Frontal cortex (tissue), 4 donors: ENCODE results near the gene DYNLL1. TPM values are rescaled to one million over a fixed set of nuclear protein-coding genes. Genes with fewer than 3 reads are reported as not detected.
"Not testable (repeated sequence)": the region's sequence is repeated elsewhere in the genome, so short reads cannot be mapped to it uniquely, and the experiment has no call there.

ENCODE experiments used
- DNase-seq, 2 donors: peaks; one replicate each; pipeline ENCODE4 v3.0.0; 2012; ENCODE audit warnings: low spot score in 2 of 2
- FAIRE-seq: peaks from 2 replicates; lab custom pipeline; 2012; peaks lifted over from hg19 to GRCh38; lab: Jason Lieb, UNC
- total RNA-seq: library from RNA; depleted of rRNA; stranded (reverse); fragments of >200 nt; gene quantifications from one replicate; pipeline ENCODE4 v1.2.3, GENCODE V29; 2014
- donor health status: control.
- donor health status: control.
- donor health status: control.

The DYNLL1 gene
- total RNA-seq, 1 donor from 2014 or later = 279 TPM

DNA sequence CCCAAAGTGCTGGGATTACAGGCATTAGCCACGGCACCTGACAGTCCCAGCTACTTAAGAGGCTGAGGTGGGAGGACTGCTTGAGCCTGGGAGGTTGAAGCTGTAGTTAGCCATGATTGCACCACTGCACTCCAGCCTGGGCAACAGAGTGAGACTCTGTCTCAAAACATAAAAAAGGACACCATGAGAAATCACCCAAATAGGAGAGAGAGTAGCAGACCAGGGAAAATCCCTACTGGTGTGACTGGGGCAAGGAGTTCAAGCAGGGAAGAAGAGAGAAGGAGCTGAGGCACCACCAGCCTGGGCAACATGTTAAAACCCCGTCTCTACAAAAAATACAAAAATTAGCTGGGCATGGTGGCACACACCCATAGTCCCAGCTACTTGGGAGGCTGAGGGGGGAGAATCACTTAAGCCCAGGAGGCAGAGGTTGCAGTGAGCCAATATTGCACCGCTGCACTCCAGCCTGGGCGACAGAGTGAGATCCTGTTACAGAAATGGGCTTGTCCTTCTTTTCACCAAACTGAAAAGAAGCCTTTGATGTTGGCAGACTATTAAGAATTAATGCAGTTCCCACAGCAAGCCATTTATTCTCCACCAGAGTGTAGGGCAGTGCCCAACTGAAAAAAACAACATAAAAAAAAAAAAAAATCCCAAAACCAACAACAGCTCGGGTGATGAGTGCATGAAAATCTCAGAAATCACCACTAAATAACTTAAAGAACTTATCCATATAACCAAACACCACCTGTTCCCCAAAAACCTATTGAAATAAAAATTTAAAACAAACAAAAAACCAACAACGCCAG lies 21.9 kb upstream of the DYNLL1 start:
- DNase-seq = no peak
- no peak for FAIRE-seq

DNA sequence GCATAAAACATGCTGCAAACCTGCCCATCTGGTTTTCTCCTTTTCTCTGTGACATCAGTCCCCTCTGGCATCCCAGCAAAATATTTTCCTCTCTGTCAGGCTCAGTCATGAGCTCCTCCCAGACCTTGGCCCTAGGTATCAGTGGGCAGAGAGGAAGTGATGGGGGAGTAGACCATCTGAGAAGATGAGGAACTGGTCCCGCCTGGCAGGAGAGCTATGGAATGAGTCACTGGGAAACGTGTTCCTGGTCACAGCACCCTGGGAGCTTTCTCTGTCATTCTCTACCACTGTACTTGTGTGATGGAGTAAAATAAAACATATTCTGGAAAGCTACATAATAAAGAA lies 21.3 kb upstream of the DYNLL1 start:
- no peak for FAIRE-seq
- peak in 1 of 2 donors; percentile 49 for DNase-seq

- DNase-seq (no peak), FAIRE-seq (no peak)
Measured at GRCh38 chr12:120475643-120476042, 20.3 kb upstream of the DYNLL1 start.

GRCh38 chr12:120479458-120479857 lies 16.5 kb upstream of the DYNLL1 start:
- FAIRE-seq (no peak), DNase-seq (no peak)

DNA sequence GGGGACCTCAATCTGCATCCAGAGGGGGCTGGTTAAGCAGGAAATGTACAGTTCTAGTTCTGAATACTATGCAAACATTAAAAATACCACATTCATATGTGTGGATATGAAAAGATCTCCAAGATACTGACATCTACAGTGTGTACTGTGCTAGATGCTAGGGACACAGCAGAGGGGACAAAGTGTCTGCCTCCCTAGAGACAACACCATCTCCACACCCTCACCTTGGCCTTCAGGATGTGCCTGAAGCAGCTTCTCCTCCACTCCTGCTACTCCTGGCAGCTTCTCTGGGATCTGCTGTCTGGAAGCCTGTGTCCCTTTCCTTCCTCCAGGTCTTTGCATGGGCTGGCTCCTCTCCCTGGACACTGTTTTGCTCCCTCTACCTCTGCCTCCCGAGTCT lies 15.7 kb upstream of the DYNLL1 start:
- FAIRE-seq = no peak
- DNase-seq = no peak

DNA sequence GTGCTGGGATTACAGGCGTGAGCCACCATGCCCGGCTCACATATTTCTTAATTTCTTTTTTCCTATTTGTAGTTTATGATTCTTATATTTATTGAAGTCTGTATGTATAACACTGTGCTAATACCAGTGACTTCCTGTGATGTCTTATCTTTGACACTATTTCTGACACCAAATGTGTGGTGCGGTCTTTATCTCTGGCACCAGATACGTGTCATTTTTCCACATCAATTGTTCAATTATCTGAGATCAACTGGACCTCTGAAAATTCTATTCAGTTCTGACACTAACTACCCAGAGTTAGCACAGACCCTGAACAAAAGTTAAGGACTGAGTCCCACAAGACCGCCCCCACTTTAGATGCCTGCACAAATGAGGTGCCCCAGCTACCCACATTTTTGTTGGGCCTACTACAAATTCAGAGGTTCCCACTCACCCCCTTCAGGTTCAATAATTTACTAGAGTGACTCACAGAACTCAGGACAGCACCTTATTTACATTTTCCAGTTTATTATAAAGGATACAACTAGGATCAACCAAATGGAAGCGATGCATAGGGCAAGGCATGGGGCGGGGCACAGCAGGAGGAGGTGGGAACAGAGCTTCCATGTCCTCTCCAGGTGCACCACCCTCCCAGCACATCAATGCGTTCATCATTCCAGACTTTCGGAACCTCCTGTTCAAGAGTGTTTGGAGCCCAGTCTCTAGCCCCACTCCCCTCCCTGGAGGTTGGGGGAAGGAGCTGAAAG lies 14.7 kb upstream of the DYNLL1 start:
- no peak for DNase-seq
- no peak for FAIRE-seq

DNA sequence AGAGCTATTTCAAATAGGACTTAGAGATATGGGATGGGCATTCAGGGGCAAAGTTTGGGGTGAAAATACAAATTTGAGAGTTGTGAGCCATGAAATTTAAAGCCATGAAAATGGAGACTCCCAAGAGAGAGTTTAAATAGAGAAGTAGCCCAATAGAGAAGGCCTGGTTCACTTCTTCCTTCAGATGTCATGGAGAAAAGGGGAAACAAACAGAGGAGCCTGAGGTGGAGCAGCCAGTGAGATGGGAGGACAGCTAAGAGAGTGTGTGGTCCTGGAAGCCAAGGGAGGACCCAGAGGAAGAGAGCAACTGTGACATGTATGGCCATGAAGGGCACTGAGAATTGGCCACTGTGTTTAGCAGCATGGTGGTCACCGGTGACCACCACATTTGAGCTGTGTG lies 12.3 kb upstream of the DYNLL1 start:
- DNase-seq (no peak), FAIRE-seq (no peak)

DNA sequence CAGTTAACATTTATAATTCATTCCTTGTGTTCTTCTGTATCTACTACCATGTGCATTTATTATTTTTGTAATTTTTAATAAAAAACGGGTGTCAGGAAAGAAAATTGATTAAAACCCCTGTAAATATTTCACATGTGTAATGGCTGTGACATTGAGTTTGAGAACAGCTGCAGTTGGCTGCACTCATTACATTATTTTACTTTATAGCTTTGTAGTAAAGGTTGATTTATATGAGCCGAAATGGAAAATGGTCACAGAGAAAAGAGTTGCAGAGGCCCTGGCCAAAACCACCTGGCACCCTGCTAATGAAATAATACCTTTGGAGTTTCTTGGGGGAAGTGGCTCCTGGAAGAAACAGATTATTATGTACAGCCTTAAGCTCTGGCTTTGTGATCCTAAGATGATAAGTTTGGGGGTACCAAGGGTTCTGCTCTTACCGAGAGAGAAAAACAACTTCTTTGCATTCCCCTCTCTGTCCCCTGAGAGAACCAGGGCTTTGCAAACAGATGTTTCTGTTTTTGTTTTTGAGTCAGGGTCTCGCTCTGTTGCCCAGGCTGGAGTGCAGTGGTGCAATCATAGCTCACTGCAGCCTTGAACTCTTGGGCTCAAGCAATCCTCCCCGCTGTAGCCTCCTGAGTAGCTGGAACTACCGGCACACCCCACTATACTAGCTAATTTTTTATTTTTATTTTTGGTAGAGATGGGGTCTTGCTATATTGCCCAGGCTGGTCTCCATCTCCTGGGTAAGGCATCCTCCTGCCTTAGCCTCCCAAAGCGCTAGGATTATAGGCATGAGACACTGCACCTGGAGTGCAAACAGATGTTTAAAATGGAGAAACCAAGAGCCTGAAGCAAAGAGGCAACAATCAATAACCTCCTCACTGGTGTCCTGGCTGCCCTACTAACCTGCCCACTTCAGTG lies 9.7 kb upstream of the DYNLL1 start:
- DNase-seq (no peak), FAIRE-seq (no peak)

DNA sequence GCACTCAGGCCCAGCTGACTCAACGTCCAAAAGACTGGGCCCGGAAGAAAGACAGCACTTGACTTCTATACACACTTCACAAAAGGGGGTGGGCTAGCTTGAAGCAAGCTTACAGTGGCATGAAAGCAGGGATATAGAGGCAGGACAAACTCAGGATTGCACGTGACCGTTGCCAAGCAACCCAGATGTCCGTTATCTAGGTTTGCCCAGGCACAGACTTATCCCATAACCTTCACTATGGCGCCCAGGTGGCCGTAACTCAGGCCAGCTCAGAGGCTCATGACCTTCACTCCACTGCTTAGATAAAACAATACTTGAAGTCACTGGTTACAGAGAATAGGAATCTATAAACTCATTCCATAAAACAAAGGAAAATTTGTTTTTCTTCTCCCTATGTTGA lies 8.4 kb upstream of the DYNLL1 start:
- DNase-seq, FAIRE-seq: not testable (repeated sequence)

- no peak for DNase-seq
- FAIRE-seq = no peak
Measured at GRCh38 chr12:120488057-120488640, 7.8 kb upstream of the DYNLL1 start.

- FAIRE-seq (no peak), DNase-seq (no peak)
Measured at GRCh38 chr12:120489018-120489417, 6.9 kb upstream of the DYNLL1 start.

- FAIRE-seq = no peak
- DNase-seq = no peak
Measured at GRCh38 chr12:120490325-120490724, 5.6 kb upstream of the DYNLL1 start.

- no peak for DNase-seq
- no peak for FAIRE-seq
Measured at GRCh38 chr12:120490833-120491512, 4.9 kb upstream of the DYNLL1 start.

- DNase-seq (no peak), FAIRE-seq (no peak)
Measured at GRCh38 chr12:120495186-120495730, 655 bp upstream of the DYNLL1 start.

GRCh38 chr12:120496413-120497340 lies 764 bp downstream of the DYNLL1 start:
- FAIRE-seq = no peak
- peak; percentile 78 to 80 for DNase-seq

GRCh38 chr12:120497524-120498150 lies 1.7 kb downstream of the DYNLL1 start:
- no peak for DNase-seq
- FAIRE-seq = no peak

DNA sequence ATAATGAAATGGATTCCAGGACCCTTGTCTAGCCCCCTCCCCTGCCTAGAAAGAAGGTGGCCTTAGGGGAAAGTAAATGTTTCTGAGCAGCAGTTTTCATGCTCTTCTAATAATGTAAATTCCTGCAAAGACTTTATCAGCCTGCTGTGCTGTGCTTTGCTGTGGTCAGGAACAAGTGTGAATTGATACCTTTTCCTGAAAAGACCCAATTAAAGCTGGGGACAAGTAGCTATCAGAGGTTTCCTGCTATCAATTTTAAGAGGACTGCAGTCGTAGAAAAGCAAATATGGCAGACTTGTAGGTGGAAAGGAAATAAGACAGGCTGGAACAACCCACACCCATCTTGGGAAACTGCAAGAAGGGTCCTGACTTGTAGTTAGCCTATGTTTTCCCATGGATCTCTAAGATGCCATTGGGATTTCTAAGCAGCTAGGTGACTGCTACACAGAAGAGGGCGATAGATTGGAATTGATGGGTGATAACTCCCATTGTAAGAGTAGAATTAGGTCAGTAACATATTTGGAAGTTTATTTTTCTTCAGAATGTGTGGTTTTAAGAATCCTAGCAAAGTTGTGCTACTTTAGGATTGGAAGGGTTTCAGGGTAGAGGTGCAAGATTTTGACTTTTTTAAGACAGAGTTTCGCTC lies 3.1 kb downstream of the DYNLL1 start:
- DNase-seq = no peak
- no peak for FAIRE-seq
